ENCODE measurements around the gene SYNPO. TPM values are rescaled to one million over a fixed set of nuclear protein-coding genes. Genes with fewer than 3 reads are reported as not detected.
A peak's percentile ranks its signal among the peaks of the same experiment; 100 is the strongest.

Gene SYNPO
- total and polyA plus RNA-seq, 8 donors = 23.3 to 68.3 (median 28.8) TPM

DNA sequence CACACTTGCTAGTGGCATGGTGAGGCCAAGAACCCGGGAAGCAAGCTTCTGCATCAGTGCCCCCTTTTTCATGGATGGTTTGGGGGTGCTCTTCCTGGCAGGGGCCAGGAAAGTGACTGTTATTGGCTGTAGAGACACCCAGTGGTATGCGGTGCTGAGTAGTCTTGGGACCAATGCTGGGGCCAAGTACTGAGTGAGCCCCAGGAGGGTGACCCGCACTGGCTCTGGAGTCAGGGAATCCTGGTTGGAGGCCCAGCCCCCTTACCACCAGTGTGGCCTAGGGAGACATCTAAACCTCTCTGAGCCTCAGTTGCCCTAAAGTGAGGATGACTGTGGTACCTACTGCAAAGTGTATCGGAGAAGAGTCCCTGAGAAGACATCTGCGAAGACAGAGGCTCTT lies 41.2 kb upstream of the SYNPO start:
- Histone ChIP-seq H3K36me3 (no peaks in the 10 kb centered on the region), H3K4me1 (peaks cover 0 to 14% (median 4%) of the 10 kb centered on the region in 3 donors), H3K9me3 (no peaks in the 10 kb centered on the region), H3K4me3 (no peak overlapping the region), H3K27ac (peak overlapping the region in 1 of 4 donors; percentile 52), H3K27me3 (no peaks in the 10 kb centered on the region)
- ATAC-seq = no peak
- DNase-seq = peak in 1 of 6 donors; percentile 27
- no peak for FAIRE-seq
- intact Hi-C loops (cut with DNase I) = no loop called here
- 83% methylated on average over 5 of the region's 5 CpGs for WGBS, 2 donors
- TF ChIP-seq, protein P1, sequence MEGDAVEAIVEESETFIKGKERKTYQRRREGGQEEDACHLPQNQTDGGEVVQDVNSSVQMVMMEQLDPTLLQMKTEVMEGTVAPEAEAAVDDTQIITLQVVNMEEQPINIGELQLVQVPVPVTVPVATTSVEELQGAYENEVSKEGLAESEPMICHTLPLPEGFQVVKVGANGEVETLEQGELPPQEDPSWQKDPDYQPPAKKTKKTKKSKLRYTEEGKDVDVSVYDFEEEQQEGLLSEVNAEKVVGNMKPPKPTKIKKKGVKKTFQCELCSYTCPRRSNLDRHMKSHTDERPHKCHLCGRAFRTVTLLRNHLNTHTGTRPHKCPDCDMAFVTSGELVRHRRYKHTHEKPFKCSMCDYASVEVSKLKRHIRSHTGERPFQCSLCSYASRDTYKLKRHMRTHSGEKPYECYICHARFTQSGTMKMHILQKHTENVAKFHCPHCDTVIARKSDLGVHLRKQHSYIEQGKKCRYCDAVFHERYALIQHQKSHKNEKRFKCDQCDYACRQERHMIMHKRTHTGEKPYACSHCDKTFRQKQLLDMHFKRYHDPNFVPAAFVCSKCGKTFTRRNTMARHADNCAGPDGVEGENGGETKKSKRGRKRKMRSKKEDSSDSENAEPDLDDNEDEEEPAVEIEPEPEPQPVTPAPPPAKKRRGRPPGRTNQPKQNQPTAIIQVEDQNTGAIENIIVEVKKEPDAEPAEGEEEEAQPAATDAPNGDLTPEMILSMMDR (IDR thresholded peaks at IDR 0.05) = no peak

DNA sequence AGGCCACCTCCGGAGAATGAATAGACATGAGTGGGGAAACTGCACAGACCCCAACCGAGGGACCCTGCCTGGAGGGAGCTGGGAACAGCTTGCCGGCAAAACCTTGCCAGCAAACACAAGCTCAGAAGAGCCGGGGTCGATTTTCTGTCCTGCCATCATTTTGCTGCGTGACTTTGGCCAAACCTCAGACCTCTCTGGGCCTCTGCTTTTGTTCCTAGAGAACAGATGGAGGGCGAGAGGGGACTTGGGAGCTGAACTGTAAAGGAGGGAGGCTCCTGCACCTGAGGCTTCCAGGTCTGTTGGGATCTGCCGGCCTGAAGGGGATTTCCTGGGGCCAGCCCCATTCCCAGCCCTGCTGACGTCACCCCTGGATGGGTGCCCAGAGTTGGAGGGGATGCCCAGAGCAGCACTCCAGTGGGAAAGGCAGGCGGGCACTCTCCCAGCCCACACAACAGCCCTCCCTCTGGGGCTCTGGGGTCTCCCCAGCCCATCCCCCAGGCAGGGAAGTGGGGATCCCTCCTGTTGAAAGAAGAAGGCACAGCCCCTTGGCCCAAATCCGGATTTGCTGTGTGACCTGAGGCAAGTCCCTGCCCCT lies 40.4 kb upstream of the SYNPO start:
- intact Hi-C loops (cut with DNase I) = no loop called here
- H3K27ac ChIP-seq = peak overlapping the region in 2 of 4 donors; percentile 20 to 52
- H3K4me1 ChIP-seq = peaks cover 0 to 14% (median 4%) of the 10 kb centered on the region in 3 donors
- H3K27me3 ChIP-seq = no peaks in the 10 kb centered on the region
- TF ChIP-seq, protein P1 (IDR thresholded peaks at IDR 0.05) = no peak
- no peaks in the 10 kb centered on the region for H3K36me3 ChIP-seq
- ATAC-seq = peak; percentile 76 to 93 (median 87)
- WGBS, 2 donors = 39 to 46% methylated on average over 10 to 11 of the region's 11 CpGs
- no peak for FAIRE-seq
- peak; percentile 82 to 99 (median 90) for DNase-seq
- H3K4me3 ChIP-seq = no peak overlapping the region
- H3K9me3 ChIP-seq = no peaks in the 10 kb centered on the region

DNA sequence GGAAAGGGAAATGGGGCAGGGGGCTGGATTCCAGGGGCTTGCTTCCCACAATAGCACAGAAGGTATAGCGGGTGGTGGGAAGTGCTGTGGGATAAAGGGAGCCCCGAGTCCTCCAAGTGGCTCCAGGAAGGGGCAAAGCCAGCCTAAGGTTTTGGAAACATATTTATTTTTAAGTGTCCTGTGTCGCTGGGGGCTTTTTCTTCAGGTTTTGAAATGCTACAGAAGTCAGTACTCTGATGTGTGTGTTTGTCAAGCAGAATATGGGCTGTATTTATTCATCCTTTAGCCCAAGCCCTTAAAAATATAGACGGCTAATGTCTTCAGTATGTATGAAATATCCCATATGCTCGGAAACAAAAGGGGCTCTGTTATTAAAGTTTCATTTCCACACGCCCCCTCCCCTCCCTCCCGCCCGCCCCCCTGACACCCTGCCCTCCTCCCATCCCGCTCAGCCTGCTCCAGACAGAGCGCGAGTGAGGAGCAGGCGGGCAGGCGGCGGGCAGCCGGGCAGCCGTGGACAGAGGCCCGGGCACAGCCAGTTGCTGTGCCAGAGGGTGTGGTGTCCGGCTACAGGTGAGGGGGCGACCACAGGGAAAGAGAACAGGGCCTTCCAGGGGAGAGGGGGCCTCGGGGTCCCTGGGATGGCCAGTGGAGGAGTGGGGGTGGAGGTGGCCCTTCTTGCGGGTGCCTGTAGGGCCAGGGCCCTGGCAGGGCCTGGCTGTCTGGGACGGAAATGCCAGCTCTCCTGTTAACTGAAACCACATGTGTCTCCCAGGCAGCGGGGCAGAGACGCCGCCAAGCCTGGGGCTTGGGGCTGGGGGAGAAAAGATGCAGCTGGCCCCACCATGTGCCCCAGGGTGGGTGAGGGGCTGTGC lies 39.6 kb upstream of the SYNPO start:
- no peaks in the 10 kb centered on the region for H3K36me3 ChIP-seq
- H3K9me3 ChIP-seq = no peaks in the 10 kb centered on the region
- H3K4me1 ChIP-seq = peaks cover 0 to 14% (median 4%) of the 10 kb centered on the region in 3 donors
- peak in 1 of 6 donors; percentile 56 for DNase-seq
- no peaks in the 10 kb centered on the region for H3K27me3 ChIP-seq
- intact Hi-C loops (cut with DNase I) = no loop called here
- no peak overlapping the region for H3K4me3 ChIP-seq
- peak overlapping the region in 2 of 4 donors; percentile 13 to 20 for H3K27ac ChIP-seq
- ATAC-seq = peak in 3 of 4 donors; percentile 24 to 46 (median 39)
- 75 to 81% methylated on average over 24 to 25 of the region's 25 CpGs for WGBS, 2 donors
- no peak for FAIRE-seq
- TF ChIP-seq, protein P1 (IDR thresholded peaks at IDR 0.05) = no peak

DNA sequence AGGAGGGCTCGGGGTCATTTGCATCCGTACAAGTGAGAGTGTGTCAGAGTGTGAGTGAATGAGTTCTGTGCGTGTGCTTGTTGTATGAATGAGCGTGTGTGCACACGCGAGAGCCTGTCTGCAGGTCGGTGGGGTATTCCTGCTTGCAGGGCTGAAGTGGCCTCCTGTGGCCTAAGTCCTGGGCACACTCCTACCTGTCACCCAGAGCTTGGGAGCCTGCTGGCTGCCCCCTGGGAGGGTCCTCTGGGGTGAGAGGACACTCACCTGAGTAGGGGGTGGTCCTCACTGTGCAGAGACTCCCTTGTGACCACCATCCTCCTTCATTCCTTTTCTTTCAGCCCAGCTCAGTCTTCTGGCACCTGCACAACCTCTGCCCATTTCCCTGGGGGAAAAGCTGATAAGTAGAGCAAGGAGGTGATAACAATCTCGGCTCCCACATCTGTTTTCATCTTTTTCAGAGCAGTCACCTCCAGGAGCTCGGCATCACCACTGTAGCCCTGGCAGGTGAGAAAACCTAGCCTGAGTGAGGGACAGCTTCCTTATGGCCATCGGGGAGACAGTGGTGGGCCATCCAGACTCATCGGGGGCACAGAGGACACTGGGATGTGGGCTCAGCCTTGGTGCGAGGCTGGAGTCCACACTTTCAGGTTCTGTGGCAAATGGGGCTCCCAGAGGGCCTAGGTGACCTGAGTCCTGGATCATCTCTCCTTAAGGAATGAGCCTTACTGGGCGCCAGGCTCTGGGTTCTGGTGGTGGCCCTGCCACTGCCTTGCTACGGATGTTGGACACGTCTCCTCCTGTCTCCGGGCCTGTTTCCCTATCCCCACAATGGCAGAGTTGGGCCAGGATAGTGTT lies 38.7 kb upstream of the SYNPO start:
- TF ChIP-seq, protein P1 (IDR thresholded peaks at IDR 0.05) = no peak
- WGBS, 2 donors = 82 to 85% methylated on average over 16 of the region's 16 CpGs
- ATAC-seq (no peak), FAIRE-seq (no peak), DNase-seq (peak in 1 of 6 donors; percentile 48)
- Histone ChIP-seq H3K27ac (peak overlapping the region in 1 of 4 donors; percentile 20), H3K36me3 (no peaks in the 10 kb centered on the region), H3K4me1 (peaks cover 0 to 14% (median 4%) of the 10 kb centered on the region in 3 donors), H3K4me3 (no peak overlapping the region), H3K9me3 (no peaks in the 10 kb centered on the region), H3K27me3 (no peaks in the 10 kb centered on the region)
- intact Hi-C loops (cut with DNase I) = no loop called here

All from pancreas (tissue), 10 donors.